T-helper 1 cell treated with Interleukin-12 subunit alpha and Interleukin-12 subunit beta and Interleukin-4 antibody, amounts not matched to agents 30 ng/mL and 1 ng/mL, for 36 hours (primary cell): ENCODE results near the gene TRPV3. TPM values are rescaled to one million over a fixed set of nuclear protein-coding genes. Genes with fewer than 3 reads are reported as not detected.

ENCODE experiments used
- intact Hi-C: fragments of 100-400 bp; cut with micrococcal nuclease; formaldehyde crosslinking; loops from one replicate; pipeline ENCODE4 v1.15.1; 2024
- total RNA-seq: library from RNA; stranded (reverse); gene quantifications from 2 replicates; pipeline ENCODE4 v1.2.3, GENCODE V29; 2022

TRPV3 gene
- total RNA-seq, 1 donor from 2014 or later, result 0.20 TPM

DNA sequence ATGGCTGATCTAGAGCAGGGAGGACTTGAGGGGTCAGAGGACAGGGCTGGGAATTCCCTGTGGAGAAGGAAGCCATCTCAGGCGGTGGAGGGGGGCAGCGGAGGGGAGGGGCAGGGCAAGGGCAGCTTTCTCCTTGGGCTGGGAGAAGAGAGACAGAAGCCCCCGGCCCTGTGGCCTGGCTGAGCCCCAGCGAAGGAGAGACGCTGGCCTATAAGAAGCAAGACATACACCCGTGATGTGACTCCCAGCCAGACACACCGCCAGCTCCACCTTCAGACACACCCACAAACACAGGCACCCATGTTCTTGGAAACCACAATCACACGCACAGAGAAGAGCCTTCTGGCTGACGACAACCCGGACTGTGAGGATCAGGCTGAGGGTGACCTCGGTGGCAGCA is 10.0 kb downstream of the TRPV3 start:
- intact Hi-C loops, result no loop called here

DNA sequence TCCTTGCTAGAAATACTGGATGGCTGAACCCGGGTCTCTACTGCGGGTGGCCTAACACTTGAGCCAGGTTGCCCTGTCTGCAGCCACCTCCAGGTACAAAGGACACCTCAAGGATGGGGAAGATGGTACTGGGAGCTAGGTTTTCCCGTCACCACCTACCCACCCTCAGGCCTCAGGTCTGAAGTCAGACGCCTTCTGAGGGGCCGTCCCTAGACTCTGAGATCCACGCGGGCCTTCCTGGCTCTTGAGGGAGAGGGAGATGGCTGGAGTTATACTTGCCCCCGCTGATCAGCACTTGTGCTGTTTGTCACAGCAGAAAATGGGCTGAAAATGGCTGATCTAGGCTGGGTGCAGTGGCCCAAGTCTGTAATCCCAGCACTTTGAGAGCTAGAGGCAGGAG is 10.6 kb downstream of the TRPV3 start:
- intact Hi-C loops, result no loop called here

DNA sequence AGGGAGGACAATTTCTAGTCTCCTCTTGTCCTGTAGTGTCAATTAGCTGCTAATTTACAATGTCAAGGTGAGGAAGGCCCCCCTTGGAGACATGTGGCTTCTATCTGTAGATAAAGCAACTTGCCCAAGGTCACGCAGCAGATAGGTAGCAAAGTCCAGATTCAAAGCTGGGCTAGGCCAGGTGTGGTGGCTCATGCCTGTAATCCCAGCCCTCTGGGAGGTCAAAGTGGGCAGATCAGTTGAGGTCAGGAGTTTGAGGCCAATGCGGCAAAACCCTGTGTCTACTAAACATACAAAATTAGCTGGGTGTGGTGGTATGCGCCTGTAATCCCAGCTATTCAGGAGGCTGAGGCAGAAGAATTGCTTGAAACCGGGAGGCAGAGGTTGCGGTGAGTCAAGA is 11.1 kb downstream of the TRPV3 start:
- intact Hi-C loops, result no loop called here

DNA sequence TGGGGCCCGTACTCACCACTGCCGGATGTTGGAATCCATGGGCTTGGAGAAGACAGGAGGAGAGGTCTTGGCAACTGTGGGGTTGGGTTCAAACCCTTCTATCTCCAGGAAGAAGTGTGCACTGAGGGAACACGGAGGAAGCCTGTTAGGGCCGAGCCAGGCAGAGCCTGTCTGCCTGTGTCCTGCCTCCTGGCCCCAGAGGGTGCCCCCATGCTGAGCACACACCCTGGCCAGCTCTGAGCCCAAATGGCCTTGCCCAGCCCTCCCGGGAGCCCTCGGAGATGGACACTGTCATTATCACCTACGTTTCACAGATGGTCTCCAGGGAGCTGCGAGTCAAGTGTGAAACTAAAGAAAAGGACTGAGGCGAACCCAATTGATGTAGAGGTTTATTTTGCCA is 12.5 kb downstream of the TRPV3 start:
- intact Hi-C loops, result no loop called here

DNA sequence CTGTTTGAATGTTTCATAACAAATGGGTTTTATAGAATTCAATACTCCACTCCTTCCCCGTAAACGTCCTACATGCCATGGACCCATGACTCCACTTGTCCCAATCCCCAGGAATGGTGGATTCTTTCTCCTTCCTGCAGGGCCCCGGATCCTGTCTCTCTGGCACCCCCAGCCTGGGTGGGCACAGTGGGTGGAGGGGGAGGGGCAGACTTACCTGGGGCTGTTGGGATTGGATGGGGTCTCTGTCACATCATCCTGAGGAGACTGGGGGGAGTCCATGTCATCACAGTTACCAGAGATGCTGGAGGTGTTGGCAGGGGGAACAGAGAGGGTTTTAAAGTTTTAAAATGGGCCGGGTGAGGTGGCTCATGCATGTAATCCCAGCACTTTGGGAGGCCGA is 13.2 kb downstream of the TRPV3 start:
- intact Hi-C loops, result no loop called here

DNA sequence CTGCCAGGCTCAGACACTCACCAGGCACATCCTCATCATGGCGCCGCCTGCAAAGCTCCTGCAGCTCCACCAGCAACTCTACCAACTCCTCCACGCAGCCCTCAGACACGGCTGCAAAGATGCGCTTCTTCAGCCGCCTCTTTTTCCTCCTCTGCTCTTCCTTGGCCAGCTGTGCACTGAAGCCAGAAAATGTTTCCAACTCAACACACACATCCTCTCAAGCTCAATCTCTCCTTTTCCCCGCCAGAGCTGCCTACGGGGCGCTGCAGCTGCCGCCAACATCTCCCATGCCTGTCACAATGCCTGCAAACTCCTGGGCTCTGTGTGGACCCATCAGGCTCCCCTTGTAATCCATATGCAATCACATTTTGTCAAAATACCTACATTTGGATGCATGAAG is 14.2 kb downstream of the TRPV3 start:
- intact Hi-C loops, result no loop called here

DNA sequence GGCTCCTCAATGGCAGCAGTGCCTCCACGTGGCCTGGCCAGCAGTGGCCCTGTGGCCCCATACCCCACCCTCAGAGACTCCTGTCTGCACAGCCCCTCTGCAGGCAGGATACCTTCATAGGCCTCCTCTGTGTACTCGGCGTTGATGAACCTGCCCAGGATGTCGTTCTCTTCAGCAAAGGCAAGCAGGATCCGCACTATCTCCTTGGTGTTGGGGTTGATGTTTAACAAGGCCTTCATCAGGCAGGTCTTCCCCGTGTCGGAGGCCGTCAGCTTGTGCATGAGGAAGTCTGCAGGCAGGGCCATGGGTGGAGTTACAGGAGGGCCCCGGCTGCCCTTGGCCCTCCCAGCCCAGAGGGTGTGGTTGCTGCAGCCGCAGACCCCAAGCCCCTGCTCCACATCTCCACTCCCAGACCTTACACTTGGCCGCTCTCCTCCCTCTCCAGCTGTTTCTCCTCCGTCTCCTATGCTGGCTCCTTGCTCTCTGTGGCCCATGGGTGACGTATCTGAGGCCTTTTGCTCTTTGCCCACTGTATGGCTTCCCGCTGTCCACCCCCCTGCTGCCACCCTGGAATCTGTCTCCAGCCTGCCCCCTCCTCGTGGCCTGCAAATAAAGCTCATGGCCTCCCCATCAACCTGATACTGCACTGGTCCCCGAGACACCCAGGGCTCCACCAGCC is 15.1 kb downstream of the TRPV3 start:
- intact Hi-C loops, result no loop called here

DNA sequence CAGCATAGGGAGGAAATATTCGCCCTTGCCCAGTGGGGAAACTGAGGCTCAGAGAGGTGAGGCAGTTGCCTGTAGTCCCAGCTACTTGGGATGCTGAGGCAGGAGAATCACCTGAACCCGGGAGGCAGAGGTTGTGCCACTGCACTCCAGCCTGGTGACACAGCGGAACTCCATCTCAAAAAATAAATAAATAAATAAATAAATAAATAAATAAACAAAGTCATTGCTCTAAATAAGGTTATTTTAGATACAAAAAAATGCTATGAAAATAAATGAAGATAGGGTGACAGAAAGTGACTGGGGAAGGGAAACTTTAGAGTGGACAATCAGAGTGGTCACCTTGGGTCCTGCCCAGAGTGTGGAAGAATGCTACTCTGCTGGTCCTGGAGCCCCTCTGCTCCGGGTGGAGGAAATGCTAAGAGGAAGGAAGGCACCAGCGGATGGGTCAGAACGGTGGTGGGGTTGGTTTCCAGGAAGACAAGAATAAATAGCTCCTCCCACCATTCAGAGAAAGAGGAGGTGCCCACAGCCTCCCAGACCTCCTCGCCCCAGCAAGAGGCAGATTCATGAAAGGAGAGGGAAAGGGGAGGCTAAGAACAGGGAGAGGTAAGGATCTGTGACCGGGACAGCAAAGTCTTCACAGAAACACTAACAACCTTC is 17.6 kb downstream of the TRPV3 start:
- intact Hi-C loops, result no loop called here

DNA sequence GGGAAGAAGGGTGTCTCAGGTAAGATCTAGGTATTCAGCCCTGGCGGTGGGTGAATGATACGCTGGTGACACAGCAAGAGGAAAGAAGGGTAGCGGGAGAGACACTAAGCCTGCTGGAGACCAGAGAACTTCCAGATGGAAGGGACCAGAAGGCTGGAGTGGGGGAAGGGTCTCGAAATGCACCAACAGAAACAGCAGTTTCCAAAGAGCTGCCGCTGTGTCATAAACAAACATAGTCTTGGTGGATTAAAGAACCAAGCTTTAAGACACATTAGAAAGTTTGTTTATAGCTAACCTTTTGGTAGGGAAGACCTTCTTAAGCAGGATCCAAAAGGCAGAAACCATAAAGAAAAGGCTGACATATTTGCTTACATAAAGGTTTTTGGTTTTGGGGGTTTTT is 20.9 kb downstream of the TRPV3 start:
- intact Hi-C loops, result no loop called here

DNA sequence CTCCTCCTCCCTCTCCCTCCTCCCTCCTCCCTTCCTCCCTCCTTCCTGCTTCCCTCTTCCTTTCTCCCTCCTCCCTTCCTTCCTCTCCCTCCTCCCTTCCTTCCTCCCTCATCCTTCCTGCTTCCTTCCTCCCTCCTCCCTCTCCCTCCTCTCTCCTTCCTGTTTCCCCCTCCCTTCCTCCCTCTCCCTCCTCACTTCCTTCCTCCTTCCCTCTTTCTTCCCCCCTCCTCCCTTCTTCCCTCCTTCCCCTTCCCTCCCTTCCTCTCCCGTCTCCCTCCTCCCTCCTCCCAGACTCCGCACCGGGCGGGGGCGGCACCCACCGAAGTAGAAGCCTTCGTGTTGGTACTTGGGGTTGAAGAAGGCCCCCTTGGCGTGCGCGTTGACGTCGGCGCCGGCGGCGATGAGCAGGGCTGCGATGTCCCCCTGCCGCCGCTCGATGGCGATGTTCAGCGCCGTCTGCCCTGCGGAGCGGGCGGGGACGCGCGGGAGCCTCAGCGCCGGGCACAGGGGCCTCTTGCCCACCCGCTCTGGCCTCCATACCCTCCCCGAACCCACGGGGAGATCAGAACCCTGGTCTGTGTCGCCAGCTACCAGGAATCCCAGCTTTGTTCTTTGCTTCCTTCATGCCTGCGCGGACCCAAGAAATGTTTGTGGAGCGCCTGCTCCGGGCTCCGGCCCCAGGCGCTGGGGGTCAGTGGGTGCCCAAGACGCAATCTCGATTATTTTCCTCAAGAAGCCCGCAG is 22.2 kb downstream of the TRPV3 start:
- intact Hi-C loops, result no loop called here

DNA sequence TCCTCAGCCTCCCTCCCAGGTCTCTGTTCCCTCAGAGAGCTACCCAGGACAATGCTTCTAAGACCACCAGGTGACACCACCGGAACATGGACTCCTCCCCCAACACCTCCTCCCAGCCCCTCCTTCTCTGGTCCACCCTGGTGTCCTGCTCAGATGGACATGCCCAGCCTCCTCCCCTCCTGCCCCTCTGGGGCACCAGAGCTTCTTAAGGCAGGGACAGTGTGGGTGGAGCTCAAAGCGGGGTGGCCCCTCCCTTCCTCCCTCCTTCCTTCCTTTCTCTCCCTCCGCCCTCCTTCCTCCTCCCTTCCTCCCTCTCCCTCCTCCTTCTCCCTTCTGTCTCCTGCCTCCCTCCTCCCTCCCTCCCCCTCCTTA is 22.7 kb downstream of the TRPV3 start:
- intact Hi-C loops, result no loop called here

DNA sequence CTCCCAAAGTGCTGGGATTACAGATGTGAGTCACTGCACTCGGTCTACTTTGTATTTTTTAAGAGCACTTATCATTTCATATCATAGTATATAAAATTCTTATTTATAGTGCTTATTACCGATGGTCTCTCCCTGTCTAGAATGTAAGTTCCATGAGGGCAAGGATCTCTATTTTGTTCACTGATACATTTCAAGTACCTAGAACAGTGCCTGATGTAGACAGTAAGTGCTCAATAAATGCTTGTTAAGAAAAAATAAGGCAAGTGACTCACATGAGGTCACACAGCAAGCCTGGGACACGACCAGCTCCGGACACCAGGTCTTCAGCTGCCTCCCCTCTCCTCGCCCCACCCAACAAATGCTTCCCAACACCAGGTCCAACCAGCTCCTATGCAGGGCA is 23.9 kb downstream of the TRPV3 start:
- intact Hi-C loops, result no loop called here

DNA sequence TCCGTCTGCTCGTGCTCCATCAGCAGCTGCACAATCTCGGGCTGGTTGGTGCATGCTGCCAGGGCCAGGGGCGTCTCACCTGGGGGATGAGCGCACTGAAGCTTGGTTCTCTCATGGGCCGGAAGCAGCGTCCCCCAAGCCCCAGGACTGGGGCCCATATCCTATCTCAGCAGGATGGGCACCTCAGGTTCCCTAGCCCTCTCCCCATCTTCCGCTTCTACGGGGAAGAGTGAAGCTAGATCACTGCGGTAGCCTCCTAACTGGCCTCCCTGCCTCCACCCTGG is 24.8 kb downstream of the TRPV3 start:
- intact Hi-C loops, result no loop called here

DNA sequence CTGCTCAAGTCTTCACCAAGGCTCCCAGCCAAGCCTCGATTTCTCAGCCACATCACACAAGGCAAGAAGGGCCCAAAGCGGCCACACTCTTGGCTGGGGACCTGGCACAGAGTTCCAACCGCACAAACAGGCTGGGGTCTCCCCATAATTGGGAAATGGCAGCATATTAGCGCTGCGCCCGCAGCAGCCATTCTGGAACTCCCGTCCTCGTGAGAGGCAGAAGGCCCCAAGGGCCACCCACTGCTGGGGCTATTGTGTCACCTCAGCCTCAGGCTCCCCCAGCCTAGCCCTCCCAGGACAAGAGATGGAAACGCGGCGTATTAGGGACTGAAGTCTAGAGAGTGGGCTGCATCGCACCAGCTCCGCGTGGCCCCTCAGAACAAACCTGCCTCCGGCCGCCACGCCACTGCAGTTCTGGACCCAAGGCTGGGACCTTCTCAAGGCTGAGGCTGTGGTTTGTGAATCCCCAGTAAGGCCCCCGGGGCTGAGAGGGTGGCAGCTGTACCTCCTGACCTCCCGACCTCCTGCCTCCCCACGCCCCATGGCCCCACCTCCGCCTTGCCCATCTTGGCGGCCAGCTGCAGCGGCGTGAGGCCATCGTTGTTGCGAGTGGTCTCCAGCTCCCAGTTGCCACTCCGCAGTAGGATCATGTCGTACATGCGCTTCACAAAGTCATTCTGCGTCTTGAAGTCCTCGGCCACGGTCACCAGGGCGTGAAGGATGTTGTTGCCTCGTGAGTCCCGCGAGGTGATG is 25.3 kb downstream of the TRPV3 start:
- intact Hi-C loops, result no loop called here

DNA sequence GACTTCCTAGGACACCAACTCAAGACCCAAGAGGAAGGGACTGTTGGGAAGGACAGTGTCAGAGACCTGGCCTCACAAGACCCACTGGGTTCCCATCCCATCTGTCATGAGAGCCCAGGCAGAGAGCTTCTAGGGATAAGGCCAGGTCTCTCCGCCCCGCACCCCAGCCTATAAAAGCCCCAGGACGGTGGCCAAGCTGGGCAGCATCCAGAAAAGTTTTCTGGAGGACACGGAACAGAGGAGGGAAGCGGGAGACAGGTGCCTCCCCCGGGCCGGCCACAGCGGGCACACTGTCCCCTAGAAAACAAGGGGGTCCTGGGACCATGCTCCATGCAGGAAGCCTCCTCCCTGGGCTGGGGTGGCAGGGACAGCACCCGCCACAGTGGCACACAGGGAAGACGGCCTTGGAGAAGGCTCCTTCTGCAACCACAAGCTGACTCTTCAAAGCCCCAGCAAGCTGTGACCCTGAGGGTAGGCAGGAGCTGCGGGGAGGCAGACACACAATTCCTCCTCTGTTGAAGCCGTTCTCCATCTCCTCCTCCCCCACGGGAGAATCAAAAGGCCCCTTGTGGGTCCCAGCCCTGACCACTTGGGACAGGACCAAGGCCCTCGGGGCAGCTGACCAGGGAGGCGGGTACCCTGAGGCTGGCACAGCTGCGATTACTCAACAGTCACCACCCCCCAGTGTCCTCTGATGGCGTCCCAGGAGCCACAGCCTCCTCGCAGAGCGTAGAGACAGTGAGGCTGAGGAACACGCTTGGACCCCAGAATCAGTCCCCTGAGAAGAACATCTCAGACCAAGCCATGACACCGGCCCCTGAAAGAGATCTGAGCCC is 26.1 kb downstream of the TRPV3 start:
- intact Hi-C loops, result no loop called here

DNA sequence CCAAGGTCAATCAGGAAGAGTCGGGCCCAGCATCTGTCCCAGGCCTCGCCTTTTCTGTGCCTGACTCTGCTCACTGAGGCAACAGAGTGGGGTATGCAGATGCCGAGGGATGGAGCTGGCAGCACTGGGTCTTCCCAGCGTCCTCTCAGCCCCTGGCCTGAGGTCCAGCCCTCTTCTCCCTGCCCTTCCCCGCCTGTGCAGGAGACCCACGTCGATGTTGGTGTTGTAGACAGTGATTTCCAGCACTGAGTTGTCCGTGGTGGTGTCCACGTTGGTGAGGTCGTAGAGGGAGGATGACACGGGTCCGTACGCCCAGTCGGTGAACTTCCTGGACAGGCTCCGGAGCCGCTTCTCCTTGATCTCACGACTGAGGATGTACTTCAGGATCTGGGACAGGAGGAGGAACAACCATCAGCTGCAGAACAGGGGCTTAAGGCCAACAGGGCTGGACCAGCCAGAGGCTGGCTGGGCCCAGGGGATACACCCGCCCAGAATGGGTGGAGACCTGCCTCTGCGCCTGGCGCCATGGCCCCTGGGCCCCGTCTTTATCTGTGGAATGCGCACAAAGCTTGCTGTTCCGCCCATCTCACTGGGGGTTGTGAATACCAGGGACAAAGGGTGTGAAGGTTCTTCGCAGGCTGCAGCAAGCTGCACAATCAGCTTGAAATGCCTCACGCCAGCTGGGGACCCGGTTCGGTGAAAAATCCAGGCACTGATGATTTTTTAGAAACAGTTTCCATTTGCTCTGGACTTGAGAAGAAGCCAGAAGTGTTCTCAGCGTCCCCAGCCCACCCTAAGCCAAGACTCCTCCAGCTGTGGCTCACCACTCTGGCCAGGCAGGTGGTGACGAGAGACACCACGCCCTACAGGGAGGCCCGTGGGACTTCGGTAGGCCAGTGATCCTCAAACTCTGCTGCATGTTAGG is 27.5 kb downstream of the TRPV3 start:
- intact Hi-C loops, result no loop called here

DNA sequence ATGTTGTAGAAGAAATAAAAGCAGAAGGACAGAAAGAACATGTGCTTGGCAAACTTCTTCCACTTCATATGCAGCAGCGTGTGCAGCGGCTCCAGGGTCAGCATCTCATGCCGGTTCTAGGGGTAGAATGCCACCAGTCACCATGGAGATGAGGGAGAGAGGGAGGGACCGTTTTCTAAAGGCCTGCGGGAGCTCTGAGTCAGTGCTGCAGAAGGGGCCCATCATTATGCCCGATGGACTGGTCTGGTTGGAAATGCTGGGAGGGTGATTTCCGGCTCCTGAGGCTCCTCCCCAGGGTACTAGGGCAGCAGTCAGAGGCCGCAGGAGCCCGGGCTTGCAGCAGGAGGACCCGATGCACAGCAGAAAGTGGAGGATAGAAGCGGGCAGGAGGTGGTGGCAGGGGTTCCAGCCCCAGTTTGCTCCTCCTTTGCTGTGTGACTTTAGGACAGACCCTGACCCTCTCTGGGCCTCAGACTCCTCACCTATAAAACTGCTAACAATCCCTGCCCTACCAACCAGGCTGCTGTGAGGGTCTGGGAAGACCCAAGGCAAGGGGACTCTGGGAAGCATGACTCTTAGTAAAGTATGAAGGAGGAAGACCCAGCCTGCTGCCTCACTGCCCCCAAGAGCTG is 28.6 kb downstream of the TRPV3 start:
- intact Hi-C loops, result no loop called here

DNA sequence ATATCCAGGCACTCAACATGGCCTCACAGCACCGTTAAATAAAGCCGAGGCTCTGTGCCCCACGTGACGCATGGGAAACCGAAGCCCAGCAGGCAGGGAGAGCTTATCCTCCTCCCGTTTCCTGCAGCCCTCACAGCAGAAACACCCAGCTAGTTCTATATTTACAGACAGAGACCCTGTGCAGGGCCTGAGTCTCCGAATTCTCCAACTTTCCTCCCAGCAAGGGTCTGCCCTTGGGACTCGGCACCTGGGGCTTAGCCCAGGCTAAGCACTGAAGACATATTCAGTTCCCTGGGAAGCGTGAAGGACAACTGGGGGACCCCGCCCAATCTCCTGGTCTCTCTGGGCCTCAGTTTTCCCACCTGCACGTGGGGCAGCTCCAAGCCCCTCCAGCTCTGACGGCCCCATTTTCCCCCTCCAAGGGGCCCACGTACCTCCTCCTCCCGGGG is 29.2 kb downstream of the TRPV3 start:
- intact Hi-C loops, result no loop called here

DNA sequence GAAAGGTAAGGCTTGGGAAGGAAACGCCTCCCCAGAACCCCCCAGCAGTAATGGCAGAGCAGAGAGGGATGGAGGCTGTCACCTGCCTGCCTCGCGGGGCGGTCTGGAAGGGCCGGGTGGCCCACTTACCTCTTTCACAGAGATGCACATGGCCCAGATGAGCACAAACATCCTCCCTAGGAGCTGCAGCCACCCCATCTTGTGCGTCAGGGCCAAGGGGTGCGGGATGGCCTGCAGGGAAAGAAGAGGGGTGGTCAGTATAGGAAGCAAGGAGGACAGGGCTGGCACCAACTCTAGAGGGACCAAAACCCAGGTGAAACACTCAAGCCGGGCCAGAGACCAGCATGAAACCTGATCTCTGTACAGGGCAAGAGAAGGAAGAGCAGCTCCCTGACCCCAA is 29.7 kb downstream of the TRPV3 start:
- intact Hi-C loops, result no loop called here

DNA sequence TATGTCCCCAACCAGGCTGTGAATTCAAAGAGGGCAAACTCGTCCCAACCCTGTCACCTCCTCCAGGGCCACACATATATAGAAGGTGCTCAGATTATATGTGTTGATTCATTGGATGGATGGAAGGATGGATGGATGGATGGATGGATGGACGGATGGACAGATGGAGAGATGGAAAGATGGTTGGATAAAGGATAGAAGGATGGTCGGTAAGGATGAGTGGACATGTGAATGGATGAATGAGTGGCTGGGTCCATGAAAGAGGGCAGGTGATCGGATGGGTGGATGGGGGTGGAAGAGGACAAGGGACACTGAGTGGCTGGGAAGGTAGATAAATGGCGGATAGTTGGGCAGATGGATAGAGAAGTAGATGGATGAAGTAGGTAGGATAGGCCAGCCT is 30.1 kb downstream of the TRPV3 start:
- intact Hi-C loops, result no loop called here
